NB4 (cell line): ENCODE measurements around the gene CFAP57.

Source experiments
- DNase-seq: peaks from one replicate; pipeline ENCODE4 v3.0.0; 2010; ENCODE audit warnings: low read depth
- H3K4me3 ChIP-seq: one replicate; pipeline ENCODE4 v1.5.1; 2011; ENCODE audit warnings: mild to moderate bottlenecking, low read depth, low read length, moderate library complexity
- CTCF ChIP-seq: IDR thresholded peaks from one replicate; pipeline ENCODE4 v1.5.1; 2012; ENCODE audit warnings: low read depth, low read length
- MAX ChIP-seq: IDR thresholded peaks from 2 replicates; pipeline ENCODE4 v1.6.1; 2011; ENCODE audit warnings: low read depth, low read length
- MYC ChIP-seq: IDR thresholded peaks from 2 replicates; pipeline ENCODE4 v1.6.1; 2011; ENCODE audit warnings: low read depth, low read length
- POLR2A ChIP-seq: IDR thresholded peaks from 2 replicates; pipeline ENCODE4 v1.6.1; 2011; ENCODE audit warnings: mild to moderate bottlenecking; ENCODE audit not compliant: insufficient read length; ENCODE audit errors: extremely low read depth

CFAP57 gene

GRCh38 chr1:43302201-43302600 is 130.1 kb downstream of the CFAP57 start:
- no peak for TF ChIP-seq POLR2A
- TF ChIP-seq MAX, result no peak
- TF ChIP-seq MYC, result no peak
- TF ChIP-seq CTCF, result no peak
- H3K4me3 ChIP-seq, result no peak overlapping the region
- DNase-seq, result no peak

GRCh38 chr1:43302721-43303470 is 130.8 kb downstream of the CFAP57 start:
- no peak for DNase-seq
- no peak for TF ChIP-seq MYC
- no peak for TF ChIP-seq POLR2A
- no peak for TF ChIP-seq CTCF
- TF ChIP-seq MAX, result no peak

GRCh38 chr1:43303471-43304313 is 131.6 kb downstream of the CFAP57 start:
- H3K4me3 ChIP-seq, result no peak overlapping the region
- TF ChIP-seq POLR2A, result no peak
- no peak for TF ChIP-seq CTCF
- TF ChIP-seq MAX, result no peak
- no peak for TF ChIP-seq MYC
- no peak for DNase-seq

More at GRCh38 chr1:43302721-43303470, 130.8 kb downstream of the CFAP57 start:
- no peak overlapping the region for H3K4me3 ChIP-seq
